Measurements from ENCODE around the gene PNLIPRP2. TPM values are rescaled to one million over a fixed set of nuclear protein-coding genes. Genes with fewer than 3 reads are reported as not detected.

The PNLIPRP2 gene
- total and polyA plus RNA-seq, 8 donors, result 1.3 to 11.9 (median 4.1) TPM; not detected in 3

GRCh38 chr10:116654816-116655215 lies 34.1 kb downstream of the PNLIPRP2 start:
- 40 to 58% (median 52%) methylated on average over 4 of the region's 4 CpGs for WGBS, 5 donors

GRCh38 chr10:116655568-116655967 lies 34.8 kb downstream of the PNLIPRP2 start:
- H3K4me3 ChIP-seq, result no peak overlapping the region
- no peaks in the 10 kb centered on the region for H3K36me3 ChIP-seq
- no peaks in the 10 kb centered on the region for H3K9me3 ChIP-seq
- no peak overlapping the region for H3K27ac ChIP-seq
- H3K4me1 ChIP-seq, result no peaks in the 10 kb centered on the region
- H3K27me3 ChIP-seq, result peaks cover 0 to 13% (median 6%) of the 10 kb centered on the region in 3 donors
- TF ChIP-seq POLR2AphosphoS5 (IDR thresholded peaks at IDR 0.05), result no peak
- TF ChIP-seq EP300 (IDR thresholded peaks at IDR 0.05), result no peak
- TF ChIP-seq POLR2A (IDR thresholded peaks at IDR 0.05), result no peak
- TF ChIP-seq CTCF (IDR thresholded peaks at IDR 0.05), result no peak
- intact Hi-C loops (cut with DNase I; ENCODE audit: low total_unique reads), result no loop called here
- DNase-seq, result no peak
- 74 to 91% (median 82%) methylated on average over 2 of the region's 2 CpGs for WGBS, 5 donors

More at GRCh38 chr10:116654816-116655215, 34.1 kb downstream of the PNLIPRP2 start:
- H3K27ac ChIP-seq, result no peak overlapping the region
- no peak for TF ChIP-seq POLR2AphosphoS5 (IDR thresholded peaks at IDR 0.05)
- TF ChIP-seq POLR2A (IDR thresholded peaks at IDR 0.05), result no peak
- no peak for TF ChIP-seq CTCF (IDR thresholded peaks at IDR 0.05)
- no peak for TF ChIP-seq EP300 (IDR thresholded peaks at IDR 0.05)
- no peaks in the 10 kb centered on the region for H3K36me3 ChIP-seq
- intact Hi-C loops (cut with DNase I; ENCODE audit: low total_unique reads), result no loop called here
- H3K4me1 ChIP-seq, result no peaks in the 10 kb centered on the region
- H3K4me3 ChIP-seq, result no peak overlapping the region
- H3K27me3 ChIP-seq, result peaks cover 0 to 13% (median 6%) of the 10 kb centered on the region in 3 donors
- no peak for DNase-seq
- H3K9me3 ChIP-seq, result peaks cover 0 to 4% (median 0%) of the 10 kb centered on the region in 4 donors

- H3K27ac ChIP-seq, result no peak overlapping the region
- peaks cover 0 to 13% (median 6%) of the 10 kb centered on the region in 3 donors for H3K27me3 ChIP-seq
- H3K36me3 ChIP-seq, result no peaks in the 10 kb centered on the region
- intact Hi-C loops (cut with DNase I; ENCODE audit: low total_unique reads), result no loop called here
- H3K4me1 ChIP-seq, result no peaks in the 10 kb centered on the region
- H3K9me3 ChIP-seq, result no peaks in the 10 kb centered on the region
- no peak for DNase-seq
- TF ChIP-seq POLR2AphosphoS5 (IDR thresholded peaks at IDR 0.05), result no peak
- no peak for TF ChIP-seq CTCF (IDR thresholded peaks at IDR 0.05)
- TF ChIP-seq POLR2A (IDR thresholded peaks at IDR 0.05), result no peak
- no peak for TF ChIP-seq EP300 (IDR thresholded peaks at IDR 0.05)
- WGBS, 5 donors, result 78 to 85% (median 82%) methylated on average over 4 of the region's 4 CpGs
- H3K4me3 ChIP-seq, result no peak overlapping the region
Measured at GRCh38 chr10:116656044-116656443, 35.3 kb downstream of the PNLIPRP2 start.

GRCh38 chr10:116657863-116658551 lies 37.3 kb downstream of the PNLIPRP2 start:
- Histone ChIP-seq H3K27ac (no peak overlapping the region), H3K36me3 (no peaks in the 10 kb centered on the region), H3K9me3 (no peaks in the 10 kb centered on the region), H3K4me1 (no peaks in the 10 kb centered on the region), H3K27me3 (peaks cover 0 to 12% (median 6%) of the 10 kb centered on the region in 3 donors), H3K4me3 (no peak overlapping the region)
- no peak for TF ChIP-seq POLR2AphosphoS5 (IDR thresholded peaks at IDR 0.05)
- TF ChIP-seq POLR2A (IDR thresholded peaks at IDR 0.05), result no peak
- TF ChIP-seq EP300 (IDR thresholded peaks at IDR 0.05), result no peak
- TF ChIP-seq CTCF (IDR thresholded peaks at IDR 0.05), result no peak
- no peak for DNase-seq
- 82 to 89% (median 88%) methylated on average over 5 of the region's 5 CpGs for WGBS, 5 donors
- intact Hi-C loops (cut with DNase I; ENCODE audit: low total_unique reads), result no loop called here
